Measurements from ENCODE around the gene HS3ST2.

DNA sequence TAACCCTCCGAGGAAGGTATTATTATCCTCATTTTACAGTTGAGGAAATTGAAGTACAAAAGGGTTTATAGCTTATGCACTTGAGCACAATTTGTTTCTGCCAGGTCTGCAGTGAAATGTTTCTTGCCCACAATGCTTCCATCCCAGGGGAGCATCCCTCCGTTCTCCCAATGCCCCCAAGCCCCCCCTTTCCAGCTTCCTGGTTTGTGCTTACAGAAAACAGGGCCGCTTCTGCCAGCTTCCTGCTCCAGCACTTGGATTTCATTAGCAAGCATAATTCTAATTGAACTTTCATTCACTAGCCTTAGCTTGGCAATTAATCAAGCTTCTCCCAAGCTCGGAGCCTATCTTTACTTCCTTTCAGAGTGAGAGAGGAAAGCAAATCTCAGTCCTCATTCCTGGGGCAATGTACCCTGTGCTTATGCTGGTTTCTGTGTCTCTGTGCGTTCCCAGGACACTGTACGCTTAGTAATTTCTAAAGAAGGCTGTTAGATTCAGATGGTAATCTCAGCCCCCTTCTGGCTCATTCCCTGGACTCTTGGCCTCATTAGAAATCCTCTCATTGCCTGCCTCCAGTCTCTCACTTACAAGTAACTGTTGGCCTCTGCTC lies 141.6 kb downstream of the HS3ST2 start:
- no peak for TF ChIP-seq EZH2 (IDR thresholded peaks at IDR 0.05; ENCODE audit: insufficient read depth, low read length)
- TF ChIP-seq, protein P1, sequence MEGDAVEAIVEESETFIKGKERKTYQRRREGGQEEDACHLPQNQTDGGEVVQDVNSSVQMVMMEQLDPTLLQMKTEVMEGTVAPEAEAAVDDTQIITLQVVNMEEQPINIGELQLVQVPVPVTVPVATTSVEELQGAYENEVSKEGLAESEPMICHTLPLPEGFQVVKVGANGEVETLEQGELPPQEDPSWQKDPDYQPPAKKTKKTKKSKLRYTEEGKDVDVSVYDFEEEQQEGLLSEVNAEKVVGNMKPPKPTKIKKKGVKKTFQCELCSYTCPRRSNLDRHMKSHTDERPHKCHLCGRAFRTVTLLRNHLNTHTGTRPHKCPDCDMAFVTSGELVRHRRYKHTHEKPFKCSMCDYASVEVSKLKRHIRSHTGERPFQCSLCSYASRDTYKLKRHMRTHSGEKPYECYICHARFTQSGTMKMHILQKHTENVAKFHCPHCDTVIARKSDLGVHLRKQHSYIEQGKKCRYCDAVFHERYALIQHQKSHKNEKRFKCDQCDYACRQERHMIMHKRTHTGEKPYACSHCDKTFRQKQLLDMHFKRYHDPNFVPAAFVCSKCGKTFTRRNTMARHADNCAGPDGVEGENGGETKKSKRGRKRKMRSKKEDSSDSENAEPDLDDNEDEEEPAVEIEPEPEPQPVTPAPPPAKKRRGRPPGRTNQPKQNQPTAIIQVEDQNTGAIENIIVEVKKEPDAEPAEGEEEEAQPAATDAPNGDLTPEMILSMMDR (IDR thresholded peaks at IDR 0.05; ENCODE audit: insufficient read depth, low read depth, low read length), result no peak
